B cell (primary cell): Measurements from ENCODE around the gene ACP1.

ENCODE experiments used
- CTCF ChIP-seq: fragments of 200-600 bp; IDR thresholded peaks from one replicate; pipeline ENCODE4 v1.8.0; 2022; ENCODE audit warnings: antibody characterized with exemption, mild to moderate bottlenecking
- EZH2 ChIP-seq: IDR thresholded peaks from 2 replicates; pipeline ENCODE4 v1.6.1; 2012; ENCODE audit warnings: borderline replicate concordance, low read depth, mild to moderate bottlenecking, moderate library complexity, low read length; ENCODE audit not compliant: insufficient read depth, poor library complexity, severe bottlenecking

- TF ChIP-seq CTCF = no peak
- no peak for TF ChIP-seq EZH2
Measured at GRCh38 chr2:310994-311393, 46.2 kb downstream of the ACP1 start.
